Activated T-cell treated with anti-CD3 and anti-CD28 coated beads, Interleukin-2, amount 50 U/mL, for 24 hours (primary cell): ENCODE data around the gene SLC16A7.

ENCODE experiments used
- DNase-seq: peaks from one replicate; pipeline ENCODE4 v3.0.0-alpha.2; 2020
- H3K27ac Mint-ChIP-seq: 2 replicates; pipeline ENCODE4 v1.8.0; 2020; ENCODE audit warnings: mild to moderate bottlenecking, mixed read lengths
- H3K27me3 Mint-ChIP-seq: 2 replicates; pipeline ENCODE4 v1.8.0; 2020; ENCODE audit warnings: mixed read lengths
- H3K36me3 Mint-ChIP-seq: 2 replicates; pipeline ENCODE4 v1.8.0; 2020; ENCODE audit warnings: low read depth, mixed read lengths
- H3K4me1 Mint-ChIP-seq: 2 replicates; pipeline ENCODE4 v1.8.0; 2020; ENCODE audit warnings: low read depth, mixed read lengths
- H3K4me3 Mint-ChIP-seq: 2 replicates; pipeline ENCODE4 v1.8.0; 2020; ENCODE audit warnings: mild to moderate bottlenecking, moderate library complexity, mixed read lengths
- H3K9me3 Mint-ChIP-seq: 2 replicates; pipeline ENCODE4 v1.8.0; 2020; ENCODE audit warnings: mixed read lengths

SLC16A7 gene

GRCh38 chr12:59668674-59669073 lies 72.8 kb downstream of the SLC16A7 start:
- Mint-ChIP-seq H3K4me3 (no peak overlapping the region), H3K9me3 (peaks cover 23% of the 10 kb centered on the region), H3K27me3 (no peaks in the 10 kb centered on the region), H3K4me1 (peaks cover 42% of the 10 kb centered on the region), H3K36me3 (peaks cover 59% of the 10 kb centered on the region), H3K27ac (peak overlapping the region; percentile 27)
- no peak for DNase-seq

- peaks cover 36% of the 10 kb centered on the region for H3K4me1 Mint-ChIP-seq
- no peak overlapping the region for H3K4me3 Mint-ChIP-seq
- DNase-seq, result no peak
- peaks cover 57% of the 10 kb centered on the region for H3K36me3 Mint-ChIP-seq
- no peaks in the 10 kb centered on the region for H3K27me3 Mint-ChIP-seq
- peaks cover 9% of the 10 kb centered on the region for H3K9me3 Mint-ChIP-seq
- H3K27ac Mint-ChIP-seq, result no peak overlapping the region
Measured at GRCh38 chr12:59672273-59672672, 76.4 kb downstream of the SLC16A7 start.

GRCh38 chr12:59675461-59675860 lies 79.6 kb downstream of the SLC16A7 start:
- peaks cover 12% of the 10 kb centered on the region for H3K9me3 Mint-ChIP-seq
- H3K36me3 Mint-ChIP-seq, result peaks cover 58% of the 10 kb centered on the region
- H3K27me3 Mint-ChIP-seq, result no peaks in the 10 kb centered on the region
- H3K4me3 Mint-ChIP-seq, result no peak overlapping the region
- H3K4me1 Mint-ChIP-seq, result peaks cover 29% of the 10 kb centered on the region
- no peak overlapping the region for H3K27ac Mint-ChIP-seq
- no peak for DNase-seq

GRCh38 chr12:59677857-59678256 lies 82.0 kb downstream of the SLC16A7 start:
- Mint-ChIP-seq H3K27me3 (no peaks in the 10 kb centered on the region), H3K9me3 (peaks cover 11% of the 10 kb centered on the region), H3K4me3 (no peak overlapping the region), H3K36me3 (peaks cover 64% of the 10 kb centered on the region), H3K4me1 (peaks cover 33% of the 10 kb centered on the region), H3K27ac (no peak overlapping the region)
- DNase-seq, result no peak

GRCh38 chr12:59678759-59679411 lies 83.1 kb downstream of the SLC16A7 start:
- Mint-ChIP-seq H3K36me3 (peaks cover 57% of the 10 kb centered on the region), H3K9me3 (peaks cover 11% of the 10 kb centered on the region)

GRCh38 chr12:59689776-59690175 lies 93.9 kb downstream of the SLC16A7 start:
- DNase-seq, result no peak
- Mint-ChIP-seq H3K36me3 (peaks cover 42% of the 10 kb centered on the region), H3K9me3 (peaks cover 3% of the 10 kb centered on the region), H3K27me3 (no peaks in the 10 kb centered on the region), H3K4me1 (peaks cover 22% of the 10 kb centered on the region), H3K4me3 (no peak overlapping the region), H3K27ac (no peak overlapping the region)

More at GRCh38 chr12:59678759-59679411, 83.1 kb downstream of the SLC16A7 start:
- Mint-ChIP-seq H3K27ac (no peak overlapping the region), H3K27me3 (no peaks in the 10 kb centered on the region), H3K4me1 (peaks cover 42% of the 10 kb centered on the region), H3K4me3 (no peak overlapping the region)
- DNase-seq, result no peak

GRCh38 chr12:59695379-59695778 lies 99.5 kb downstream of the SLC16A7 start:
- H3K36me3 Mint-ChIP-seq, result peaks cover 22% of the 10 kb centered on the region
- peaks cover 24% of the 10 kb centered on the region for H3K4me1 Mint-ChIP-seq
- DNase-seq, result no peak
- peaks cover 3% of the 10 kb centered on the region for H3K9me3 Mint-ChIP-seq
- H3K27ac Mint-ChIP-seq, result no peak overlapping the region
- no peaks in the 10 kb centered on the region for H3K27me3 Mint-ChIP-seq
- H3K4me3 Mint-ChIP-seq, result no peak overlapping the region

GRCh38 chr12:59698600-59698999 lies 102.8 kb downstream of the SLC16A7 start:
- H3K4me1 Mint-ChIP-seq, result peaks cover 14% of the 10 kb centered on the region
- no peak overlapping the region for H3K27ac Mint-ChIP-seq
- no peak overlapping the region for H3K4me3 Mint-ChIP-seq
- H3K36me3 Mint-ChIP-seq, result peaks cover 5% of the 10 kb centered on the region
- H3K27me3 Mint-ChIP-seq, result no peaks in the 10 kb centered on the region
- DNase-seq, result no peak
- H3K9me3 Mint-ChIP-seq, result no peaks in the 10 kb centered on the region

- Mint-ChIP-seq H3K4me3 (no peak overlapping the region), H3K36me3 (peaks cover 7% of the 10 kb centered on the region), H3K4me1 (peaks cover 12% of the 10 kb centered on the region), H3K9me3 (no peaks in the 10 kb centered on the region), H3K27me3 (no peaks in the 10 kb centered on the region), H3K27ac (no peak overlapping the region)
- DNase-seq, result no peak
Measured at GRCh38 chr12:59699421-59700152, 103.8 kb downstream of the SLC16A7 start.

- no peak for DNase-seq
- Mint-ChIP-seq H3K27me3 (no peaks in the 10 kb centered on the region), H3K9me3 (no peaks in the 10 kb centered on the region), H3K4me1 (peaks cover 12% of the 10 kb centered on the region), H3K4me3 (no peak overlapping the region), H3K27ac (no peak overlapping the region), H3K36me3 (peaks cover 11% of the 10 kb centered on the region)
Measured at GRCh38 chr12:59700153-59700450, 104.3 kb downstream of the SLC16A7 start.

GRCh38 chr12:59708064-59708463 lies 112.2 kb downstream of the SLC16A7 start:
- DNase-seq, result no peak
- peaks cover 75% of the 10 kb centered on the region for H3K36me3 Mint-ChIP-seq
- H3K9me3 Mint-ChIP-seq, result no peaks in the 10 kb centered on the region
- H3K4me3 Mint-ChIP-seq, result no peak overlapping the region
- H3K4me1 Mint-ChIP-seq, result peaks cover 18% of the 10 kb centered on the region
- no peak overlapping the region for H3K27ac Mint-ChIP-seq
- H3K27me3 Mint-ChIP-seq, result no peaks in the 10 kb centered on the region

- H3K27me3 Mint-ChIP-seq, result no peaks in the 10 kb centered on the region
- H3K4me3 Mint-ChIP-seq, result no peak overlapping the region
- peaks cover 18% of the 10 kb centered on the region for H3K4me1 Mint-ChIP-seq
- H3K9me3 Mint-ChIP-seq, result no peaks in the 10 kb centered on the region
- H3K27ac Mint-ChIP-seq, result no peak overlapping the region
- peaks cover 79% of the 10 kb centered on the region for H3K36me3 Mint-ChIP-seq
- DNase-seq, result no peak
Measured at GRCh38 chr12:59708484-59708883, 112.7 kb downstream of the SLC16A7 start.

- no peak for DNase-seq
- peaks cover 87% of the 10 kb centered on the region for H3K36me3 Mint-ChIP-seq
- no peaks in the 10 kb centered on the region for H3K27me3 Mint-ChIP-seq
- H3K9me3 Mint-ChIP-seq, result no peaks in the 10 kb centered on the region
- no peak overlapping the region for H3K4me3 Mint-ChIP-seq
- peaks cover 21% of the 10 kb centered on the region for H3K4me1 Mint-ChIP-seq
- no peak overlapping the region for H3K27ac Mint-ChIP-seq
Measured at GRCh38 chr12:59710004-59710628, 114.3 kb downstream of the SLC16A7 start.

GRCh38 chr12:59710964-59711363 lies 115.1 kb downstream of the SLC16A7 start:
- Mint-ChIP-seq H3K9me3 (no peaks in the 10 kb centered on the region), H3K4me1 (peaks cover 24% of the 10 kb centered on the region), H3K4me3 (no peak overlapping the region), H3K36me3 (peaks cover 85% of the 10 kb centered on the region), H3K27me3 (no peaks in the 10 kb centered on the region), H3K27ac (no peak overlapping the region)
- DNase-seq, result no peak

- Mint-ChIP-seq H3K4me3 (no peak overlapping the region), H3K27me3 (no peaks in the 10 kb centered on the region), H3K9me3 (no peaks in the 10 kb centered on the region), H3K36me3 (peaks cover 74% of the 10 kb centered on the region), H3K27ac (no peak overlapping the region), H3K4me1 (peaks cover 20% of the 10 kb centered on the region)
- DNase-seq, result no peak
Measured at GRCh38 chr12:59715434-59715833, 119.6 kb downstream of the SLC16A7 start.
